Measurements from ENCODE around the gene ABTB2. TPM values are rescaled to one million over a fixed set of nuclear protein-coding genes. Genes with fewer than 3 reads are reported as not detected.

Gene ABTB2
- total and polyA plus RNA-seq, 2 of the 8 experiments (the other 6 are each of a cell fraction or from before 2014, with no cell fraction given) = 7.7 to 10.2 TPM

GRCh38 chr11:34305193-34305592, 52.6 kb downstream of the ABTB2 start:
- Histone ChIP-seq H3K4ac (replicated peaks; ENCODE audit: insufficient read length, low read depth, low read length) (no peak overlapping the region), H3K23ac (ENCODE audit: insufficient read length) (no peak overlapping the region), H4K8ac (ENCODE audit: extremely low read depth, insufficient read depth, low read length) (no peak overlapping the region), H2BK5ac (ENCODE audit: low read depth, low read length) (no peak overlapping the region), H4K5ac (ENCODE audit: insufficient read length, low read depth, low read length) (no peak overlapping the region), H2BK12ac (ENCODE audit: low read depth, low read length) (no peak overlapping the region), H3K9me3 (ENCODE audit: insufficient read depth in 2 of 2, low read depth in 1 of 2, low read length in 1 of 2) (no peaks in the 10 kb centered on the region), H3K4me3 (ENCODE audit: extremely low read depth in 1 of 4, insufficient read depth in 2 of 4, low read depth in 3 of 4, low read length in 4 of 4) (no peak overlapping the region), H3K4me1 (replicated peaks in 1 of 4; ENCODE audit: control insufficient read depth in 3 of 4, insufficient read depth in 4 of 4, low read length in 3 of 4) (peaks cover under 1 to 16% (median 4%) of the 10 kb centered on the region in 4 experiments), H2AFZ (ENCODE audit: low read length) (no peak overlapping the region), H3K4me2 (ENCODE audit: insufficient read depth in 1 of 2, low read depth in 2 of 2, low read length in 2 of 2) (no peak overlapping the region), H3K23me2 (ENCODE audit: low read depth, low read length) (no peaks in the 10 kb centered on the region), H4K91ac (replicated peaks; ENCODE audit: insufficient read length, low read length) (no peak overlapping the region), H2BK15ac (ENCODE audit: low read length) (no peak overlapping the region), H3K27ac (ENCODE audit: low read depth, low read length) (no peak overlapping the region), H2BK120ac (replicated peaks; ENCODE audit: low read depth, low read length) (no peak overlapping the region), H3K27me3 (replicated peaks in 1 of 4; ENCODE audit: control insufficient read depth in 3 of 4, extremely low read depth in 1 of 4, insufficient read depth in 3 of 4, low read length in 3 of 4) (no peaks in the 10 kb centered on the region), H3K36me3 (ENCODE audit: control insufficient read depth in 2 of 4, insufficient read depth in 4 of 4, low read length in 3 of 4) (no peaks in the 10 kb centered on the region), H3K56ac (replicated peaks; ENCODE audit: insufficient read length, low read depth, low read length) (no peak overlapping the region), H3K9ac (replicated peaks in 1 of 4; ENCODE audit: extremely low read depth in 1 of 4, low read depth in 3 of 4, low read length in 3 of 4) (no peak overlapping the region), H2AK5ac (ENCODE audit: low read depth, low read length) (no peak overlapping the region), H3K18ac (ENCODE audit: extremely low read depth, low read length) (no peak overlapping the region), H2BK20ac (ENCODE audit: low read length) (no peak overlapping the region), H3K14ac (ENCODE audit: insufficient read length) (no peak overlapping the region), H4K20me1 (replicated peaks in 1 of 2; ENCODE audit: control insufficient read depth in 1 of 2, insufficient read depth in 2 of 2, low read length in 2 of 2) (no peaks in the 10 kb centered on the region), H3K79me1 (ENCODE audit: low read depth, low read length) (no peaks in the 10 kb centered on the region), H3K79me2 (ENCODE audit: control insufficient read depth in 1 of 2, insufficient read depth in 2 of 2, low read length in 2 of 2) (no peaks in the 10 kb centered on the region)
- ChIA-PET POLR2A (ENCODE audit: partially characterized antibody) (no interaction called here), CTCF (ENCODE audit: partially characterized antibody) (interaction anchor here (1.2 kb wide), 1 partner anchor 9 kb away, joined by 3 read pairs; no protein-coding TSS in a partner anchor)
- WGBS, 2 experiments (ENCODE audit: extremely low coverage in 1 of 2, insufficient coverage in 1 of 2, insufficient read length in 1 of 2, insufficient replicate concordance in 2 of 2, low coverage in 1 of 2, low lambda C conversion rate in 2 of 2, missing lambda C conversion rate in 1 of 2) = 94% methylated on average over 7 of the region's 7 CpGs; no CpG with 5 or more reads in 1 of the 2 experiments
- DNase-seq (ENCODE audit: low read depth in 1 of 2, low spot score in 2 of 2) (no peak), FAIRE-seq (no peak)
- TF ChIP-seq KDM1A (IDR thresholded peaks at IDR 0.05; ENCODE audit: borderline replicate concordance, low read length) = no peak
- TF ChIP-seq POU5F1 (IDR thresholded peaks at IDR 0.05; ENCODE audit: low read depth, low read length) = no peak
- TF ChIP-seq PHF8 (conservative IDR thresholded peaks at IDR 0.05; ENCODE audit: low read depth, low read length) = no peak
- TF ChIP-seq SIN3A (conservative IDR thresholded peaks at IDR 0.05 in 1 of 2, IDR thresholded peaks at IDR 0.05 in 1 of 2; ENCODE audit: low read depth in 1 of 2, low read length in 2 of 2) = no peak
- no peak for TF ChIP-seq JUND (IDR thresholded peaks at IDR 0.05; ENCODE audit: low read length)
- TF ChIP-seq FOSL1 (IDR thresholded peaks at IDR 0.05; ENCODE audit: insufficient read depth, low read depth, low read length) = no peak
- TF ChIP-seq ATF2 (IDR thresholded peaks at IDR 0.05; ENCODE audit: low read length) = no peak
- no peak for TF ChIP-seq NANOG (IDR thresholded peaks at IDR 0.05; ENCODE audit: insufficient read depth, low read depth, low read length, poor library complexity, severe bottlenecking)
- TF ChIP-seq MAX (IDR thresholded peaks at IDR 0.05) = no peak
- TF ChIP-seq TEAD4 (IDR thresholded peaks at IDR 0.05; ENCODE audit: low read depth, low read length) = no peak
